SU-DHL-6 (cell line): ENCODE results near the gene SREBF2.

Experiments used
- H2AFZ ChIP-seq: fragments of 200-600 bp; sonication (generic); 2 replicates; pipeline ENCODE4 v1.6.1; 2014; ENCODE audit warnings: low read depth, mild to moderate bottlenecking, moderate library complexity, mixed read lengths, antibody characterized with exemption, low read length; ENCODE audit not compliant: severe bottlenecking
- H3F3A ChIP-seq: fragments of 200-600 bp; shearing (Covaris generic); 2 replicates; pipeline ENCODE4 v1.6.0; 2016; ENCODE audit warnings: antibody characterized with exemption, mild to moderate bottlenecking; ENCODE audit not compliant: insufficient read depth
- H3K27ac ChIP-seq: fragments of 200-600 bp; sonication (generic); 2 replicates; pipeline ENCODE4 v1.5.1; 2016; ENCODE audit warnings: low read depth, mild to moderate bottlenecking, low read length, moderate library complexity, mixed read lengths
- H3K27me3 ChIP-seq: fragments of 200-600 bp; sonication (generic), shearing (Covaris generic); 2 replicates; pipeline ENCODE4 v1.6.0; 2014; ENCODE audit warnings: mild to moderate bottlenecking, low read length
- H3K36me3 ChIP-seq: fragments of 200-600 bp; sonication (generic); 2 replicates; pipeline ENCODE4 v1.6.1; 2014; ENCODE audit warnings: mild to moderate bottlenecking, low read length, mixed read lengths
- H3K4me2 ChIP-seq: fragments of 300-600, 200-600 bp; shearing (Covaris generic), sonication (generic); 2 replicates; pipeline ENCODE4 v1.6.0; 2014; ENCODE audit warnings: low read length, low read depth, mild to moderate bottlenecking; ENCODE audit not compliant: poor library complexity, severe bottlenecking
- H3K4me3 ChIP-seq: fragments of 200-600 bp; sonication (generic); 2 replicates; pipeline ENCODE4 v1.5.1; 2014; ENCODE audit warnings: antibody characterized with exemption, low read length, mild to moderate bottlenecking, mixed read lengths; ENCODE audit not compliant: insufficient read depth, poor library complexity, severe bottlenecking
- H3K79me2 ChIP-seq: fragments of 200-600 bp; sonication (generic); 2 replicates; pipeline ENCODE4 v1.6.1; 2014; ENCODE audit warnings: mild to moderate bottlenecking, low read length, moderate library complexity; ENCODE audit not compliant: insufficient read depth
- H3K9ac ChIP-seq: fragments of 200-600 bp; sonication (generic); 2 replicates; pipeline ENCODE4 v1.7.0; 2014; ENCODE audit warnings: mild to moderate bottlenecking, low read length
- H3K9me2 ChIP-seq: fragments of 200-600 bp; sonication (generic); replicated peaks from 2 replicates; pipeline ENCODE4 v1.6.1; 2014; ENCODE audit warnings: low read length; ENCODE audit not compliant: insufficient read depth
- H3K9me3 ChIP-seq: fragments of 200-600 bp; sonication (generic); 2 replicates; pipeline ENCODE4 v1.6.1; 2014; ENCODE audit warnings: low read length, mixed read lengths; ENCODE audit not compliant: insufficient read depth
- H4K20me1 ChIP-seq: fragments of 200-600 bp; sonication (generic); 2 replicates; pipeline ENCODE4 v1.6.1; 2014; ENCODE audit warnings: low read depth, mild to moderate bottlenecking, antibody characterized with exemption, low read length, moderate library complexity, mixed read lengths
- CTCF ChIP-seq: fragments of 200-600 bp; sonication (generic); IDR thresholded peaks from one replicate; pipeline ENCODE4 v1.5.1; 2017; ENCODE audit warnings: antibody characterized with exemption, mild to moderate bottlenecking, low read length, moderate library complexity; ENCODE audit not compliant: insufficient read depth, poor library complexity, severe bottlenecking
- EZH2phosphoT487 ChIP-seq: fragments of 200-600 bp; sonication (generic), shearing (Covaris generic); conservative IDR thresholded peaks from 2 replicates; pipeline ENCODE4 v1.6.1; 2018; ENCODE audit warnings: mild to moderate bottlenecking, antibody characterized with exemption, low read length, moderate library complexity, mixed read lengths

Gene SREBF2

GRCh38 chr22:41910050-41911000 lies 77.4 kb downstream of the SREBF2 start:
- Histone ChIP-seq H3F3A (peaks cover 4% of the 10 kb centered on the region; the same call in 1 of the 2 replicates), H3K9me2 (no peaks in the 10 kb centered on the region), H3K27me3 (no peaks in the 10 kb centered on the region), H3K27ac (no peak overlapping the region), H3K79me2 (no peaks in the 10 kb centered on the region), H3K4me3 (no peak overlapping the region), H3K36me3 (no peaks in the 10 kb centered on the region), H3K9ac (no peak overlapping the region), H2AFZ (no peak overlapping the region), H3K9me3 (no peaks in the 10 kb centered on the region), H3K4me2 (peak overlapping the region; percentile 29), H4K20me1 (no peaks in the 10 kb centered on the region)
- TF ChIP-seq EZH2phosphoT487 (0 out of 2 replicates have a peak, but pooled peaks have one; percentile 86), CTCF (no peak)

- Histone ChIP-seq H3K27me3 (no peaks in the 10 kb centered on the region), H3K9ac (no peak overlapping the region), H4K20me1 (no peaks in the 10 kb centered on the region), H3K4me2 (peak overlapping the region; percentile 29), H3K36me3 (no peaks in the 10 kb centered on the region), H3F3A (peaks cover 8% of the 10 kb centered on the region), H3K9me3 (no peaks in the 10 kb centered on the region), H2AFZ (no peak overlapping the region), H3K9me2 (no peaks in the 10 kb centered on the region), H3K79me2 (no peaks in the 10 kb centered on the region), H3K27ac (no peak overlapping the region), H3K4me3 (no peak overlapping the region)
- no peak for TF ChIP-seq CTCF
- no peak for TF ChIP-seq EZH2phosphoT487
These were observed 78.2 kb downstream of the SREBF2 start for GRCh38 chr22:41911001-41911611.

- Histone ChIP-seq H2AFZ (no peak overlapping the region), H3K4me3 (no peak overlapping the region), H3K9me3 (no peaks in the 10 kb centered on the region), H3K9me2 (no peaks in the 10 kb centered on the region), H3K27me3 (no peaks in the 10 kb centered on the region), H3K79me2 (no peaks in the 10 kb centered on the region), H4K20me1 (no peaks in the 10 kb centered on the region), H3K36me3 (no peaks in the 10 kb centered on the region), H3K27ac (no peak overlapping the region), H3F3A (peaks cover 13% of the 10 kb centered on the region; the same call in 1 of the 2 replicates), H3K9ac (no peak overlapping the region), H3K4me2 (no peak overlapping the region)
- no peak for TF ChIP-seq CTCF
- TF ChIP-seq EZH2phosphoT487, result no peak
These were observed 79.6 kb downstream of the SREBF2 start for GRCh38 chr22:41912338-41913039.
